ENCODE results near the gene PAPPA. TPM values are rescaled to one million over a fixed set of nuclear protein-coding genes. Genes with fewer than 3 reads are reported as not detected.
A peak's percentile ranks its signal among the peaks of the same experiment; 100 is the strongest.

Gene PAPPA
- total RNA-seq, 1 donor from 2014 or later: 219 TPM

- TF ChIP-seq, protein P1, sequence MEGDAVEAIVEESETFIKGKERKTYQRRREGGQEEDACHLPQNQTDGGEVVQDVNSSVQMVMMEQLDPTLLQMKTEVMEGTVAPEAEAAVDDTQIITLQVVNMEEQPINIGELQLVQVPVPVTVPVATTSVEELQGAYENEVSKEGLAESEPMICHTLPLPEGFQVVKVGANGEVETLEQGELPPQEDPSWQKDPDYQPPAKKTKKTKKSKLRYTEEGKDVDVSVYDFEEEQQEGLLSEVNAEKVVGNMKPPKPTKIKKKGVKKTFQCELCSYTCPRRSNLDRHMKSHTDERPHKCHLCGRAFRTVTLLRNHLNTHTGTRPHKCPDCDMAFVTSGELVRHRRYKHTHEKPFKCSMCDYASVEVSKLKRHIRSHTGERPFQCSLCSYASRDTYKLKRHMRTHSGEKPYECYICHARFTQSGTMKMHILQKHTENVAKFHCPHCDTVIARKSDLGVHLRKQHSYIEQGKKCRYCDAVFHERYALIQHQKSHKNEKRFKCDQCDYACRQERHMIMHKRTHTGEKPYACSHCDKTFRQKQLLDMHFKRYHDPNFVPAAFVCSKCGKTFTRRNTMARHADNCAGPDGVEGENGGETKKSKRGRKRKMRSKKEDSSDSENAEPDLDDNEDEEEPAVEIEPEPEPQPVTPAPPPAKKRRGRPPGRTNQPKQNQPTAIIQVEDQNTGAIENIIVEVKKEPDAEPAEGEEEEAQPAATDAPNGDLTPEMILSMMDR (IDR thresholded peaks at IDR 0.05): no peak
- H3K27ac Mint-ChIP-seq (ENCODE audit: unreplicated experiment): peak overlapping the region; percentile 6
- no peaks in the 10 kb centered on the region for H3K27me3 Mint-ChIP-seq (ENCODE audit: low read depth)
- no peaks in the 10 kb centered on the region for H3K9me3 Mint-ChIP-seq (ENCODE audit: low read depth)
- H3K4me3 Mint-ChIP-seq (ENCODE audit: unreplicated experiment): no peak overlapping the region
- DNase-seq (ENCODE audit: low spot score): no peak
- H3K36me3 Mint-ChIP-seq (ENCODE audit: low read depth): peaks cover 38% of the 10 kb centered on the region
- peaks cover 52% of the 10 kb centered on the region for H3K4me1 Mint-ChIP-seq (ENCODE audit: low read depth)
These were observed 177.7 kb downstream of the PAPPA start for GRCh38 chr9:116331241-116331640.

GRCh38 chr9:116332090-116332489 is 178.5 kb downstream of the PAPPA start:
- peaks cover 57% of the 10 kb centered on the region for H3K4me1 Mint-ChIP-seq (ENCODE audit: low read depth)
- TF ChIP-seq, protein P1 (IDR thresholded peaks at IDR 0.05): no peak
- no peak overlapping the region for H3K27ac Mint-ChIP-seq (ENCODE audit: unreplicated experiment)
- H3K27me3 Mint-ChIP-seq (ENCODE audit: low read depth): no peaks in the 10 kb centered on the region
- DNase-seq (ENCODE audit: low spot score): no peak
- H3K9me3 Mint-ChIP-seq (ENCODE audit: low read depth): no peaks in the 10 kb centered on the region
- H3K36me3 Mint-ChIP-seq (ENCODE audit: low read depth): peaks cover 40% of the 10 kb centered on the region
- H3K4me3 Mint-ChIP-seq (ENCODE audit: unreplicated experiment): no peak overlapping the region

DNA sequence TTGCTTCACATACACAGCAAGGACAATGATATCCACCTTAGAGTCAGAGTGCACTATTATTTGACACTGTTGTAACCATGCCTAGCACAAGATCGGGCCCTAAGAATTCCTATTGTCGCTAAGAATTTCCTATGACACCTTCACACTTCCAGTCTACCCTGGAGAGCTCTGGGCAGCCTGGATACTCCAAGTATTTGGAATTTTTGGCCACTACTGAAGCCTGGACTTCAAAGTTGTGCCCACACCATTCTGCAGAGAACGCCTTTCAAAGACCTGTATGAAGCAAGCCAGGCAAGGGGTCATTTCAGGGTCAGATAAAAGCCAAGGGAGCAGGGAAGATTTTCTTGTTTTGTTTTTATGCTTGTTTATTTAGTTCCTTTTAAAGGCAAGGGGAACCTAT is 179.7 kb downstream of the PAPPA start:
- H3K36me3 Mint-ChIP-seq (ENCODE audit: low read depth): peaks cover 43% of the 10 kb centered on the region
- H3K4me3 Mint-ChIP-seq (ENCODE audit: unreplicated experiment): no peak overlapping the region
- peaks cover 55% of the 10 kb centered on the region for H3K4me1 Mint-ChIP-seq (ENCODE audit: low read depth)
- no peaks in the 10 kb centered on the region for H3K9me3 Mint-ChIP-seq (ENCODE audit: low read depth)
- H3K27ac Mint-ChIP-seq (ENCODE audit: unreplicated experiment): no peak overlapping the region
- no peaks in the 10 kb centered on the region for H3K27me3 Mint-ChIP-seq (ENCODE audit: low read depth)
- TF ChIP-seq, protein P1 (IDR thresholded peaks at IDR 0.05): no peak
- no peak for DNase-seq (ENCODE audit: low spot score)

DNA sequence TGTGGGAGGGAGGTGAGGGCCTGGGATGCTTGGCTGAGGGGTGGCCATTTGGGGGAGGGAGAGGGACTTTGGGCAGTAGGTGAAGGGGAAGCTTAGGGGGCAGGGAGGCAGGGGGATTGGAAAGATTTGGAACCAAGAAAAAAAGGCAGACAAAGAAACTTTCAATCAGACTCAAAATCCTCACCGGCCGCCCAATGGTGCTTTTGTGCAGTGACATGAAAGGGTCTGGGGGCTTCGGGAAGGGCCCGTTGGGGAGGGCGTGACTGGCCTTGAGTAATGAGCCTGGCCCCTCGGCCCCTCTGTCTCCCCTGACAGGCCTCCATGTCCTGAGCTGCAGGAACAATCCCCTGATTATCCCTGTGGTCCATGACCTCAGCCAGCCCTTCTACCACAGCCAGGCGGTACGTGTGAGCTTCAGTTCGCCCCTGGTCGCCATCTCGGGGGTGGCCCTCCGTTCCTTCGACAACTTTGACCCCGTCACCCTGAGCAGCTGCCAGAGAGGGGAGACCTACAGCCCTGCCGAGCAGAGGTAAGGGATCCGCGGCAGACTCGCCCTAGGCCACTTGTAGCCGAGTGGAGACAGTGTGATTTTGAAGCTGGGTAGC is 181.1 kb downstream of the PAPPA start:
- DNase-seq (ENCODE audit: low spot score): no peak
- no peaks in the 10 kb centered on the region for H3K27me3 Mint-ChIP-seq (ENCODE audit: low read depth)
- H3K9me3 Mint-ChIP-seq (ENCODE audit: low read depth): no peaks in the 10 kb centered on the region
- H3K27ac Mint-ChIP-seq (ENCODE audit: unreplicated experiment): peak overlapping the region; percentile 59
- peaks cover 46% of the 10 kb centered on the region for H3K36me3 Mint-ChIP-seq (ENCODE audit: low read depth)
- H3K4me3 Mint-ChIP-seq (ENCODE audit: unreplicated experiment): no peak overlapping the region
- TF ChIP-seq, protein P1 (IDR thresholded peaks at IDR 0.05): no peak
- peaks cover 49% of the 10 kb centered on the region for H3K4me1 Mint-ChIP-seq (ENCODE audit: low read depth)

- Mint-ChIP-seq H3K9me3 (ENCODE audit: low read depth) (no peaks in the 10 kb centered on the region), H3K4me3 (ENCODE audit: unreplicated experiment) (no peak overlapping the region), H3K36me3 (ENCODE audit: low read depth) (peaks cover 48% of the 10 kb centered on the region), H3K27me3 (ENCODE audit: low read depth) (no peaks in the 10 kb centered on the region), H3K27ac (ENCODE audit: unreplicated experiment) (peak overlapping the region; percentile 8), H3K4me1 (ENCODE audit: low read depth) (peaks cover 47% of the 10 kb centered on the region)
- DNase-seq (ENCODE audit: low spot score): no peak
- TF ChIP-seq, protein P1 (IDR thresholded peaks at IDR 0.05): no peak
These were observed 181.8 kb downstream of the PAPPA start for GRCh38 chr9:116335392-116335791.
